PFSK-1 (cell line): Measurements from ENCODE around the gene NUP188.

ENCODE experiments used
- POLR2AphosphoS5 ChIP-seq: IDR thresholded peaks from 2 replicates; pipeline ENCODE4 v1.6.1; 2012; ENCODE audit warnings: low read depth, mild to moderate bottlenecking, control low read depth, low read length, moderate library complexity
- TAF1 ChIP-seq: IDR thresholded peaks from 2 replicates; pipeline ENCODE4 v1.6.1; 2012; ENCODE audit warnings: low read length, control low read depth, borderline replicate concordance; ENCODE audit not compliant: insufficient read depth
- TF ChIP-seq, protein P1 (sequence below), 2 experiments: IDR thresholded peaks; 2 replicates each; pipeline versions ENCODE4 v1.6.1 to v1.8.0; 2011 to 2012; ENCODE audit warnings: low read depth in 2 of 2, low read length in 2 of 2, control low read depth in 1 of 2, inconsistent platforms in 1 of 2, mild to moderate bottlenecking in 1 of 2, moderate library complexity in 1 of 2; ENCODE audit not compliant: insufficient read depth in 1 of 2

DNA sequence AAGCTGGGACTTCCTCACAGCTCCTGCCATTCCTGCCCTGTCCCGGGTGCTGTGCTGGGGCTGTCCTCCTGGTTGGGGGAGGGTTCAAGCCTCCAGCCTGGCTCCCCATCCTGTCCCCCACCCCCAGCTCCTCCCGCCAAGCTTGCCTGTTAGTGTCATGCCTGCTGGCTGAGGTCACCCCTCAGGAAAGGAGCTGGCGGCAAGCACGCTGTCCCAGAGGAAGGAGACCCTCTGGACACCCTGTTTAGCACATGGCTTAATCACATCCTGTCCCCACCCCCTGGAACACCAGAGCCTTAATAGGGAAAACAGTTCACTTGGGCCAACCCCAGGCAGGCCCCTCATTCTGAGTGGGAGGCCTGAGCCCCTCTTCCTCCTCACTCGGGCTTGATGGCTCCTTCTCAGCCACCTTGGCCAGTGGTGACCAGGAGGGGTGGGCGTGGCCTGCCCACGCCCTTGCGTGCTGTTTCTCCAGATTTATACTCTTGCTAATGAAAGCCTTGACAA, 35.9 kb upstream of the NUP188 start:
- no peak for TF ChIP-seq POLR2AphosphoS5
- TF ChIP-seq, protein P1, sequence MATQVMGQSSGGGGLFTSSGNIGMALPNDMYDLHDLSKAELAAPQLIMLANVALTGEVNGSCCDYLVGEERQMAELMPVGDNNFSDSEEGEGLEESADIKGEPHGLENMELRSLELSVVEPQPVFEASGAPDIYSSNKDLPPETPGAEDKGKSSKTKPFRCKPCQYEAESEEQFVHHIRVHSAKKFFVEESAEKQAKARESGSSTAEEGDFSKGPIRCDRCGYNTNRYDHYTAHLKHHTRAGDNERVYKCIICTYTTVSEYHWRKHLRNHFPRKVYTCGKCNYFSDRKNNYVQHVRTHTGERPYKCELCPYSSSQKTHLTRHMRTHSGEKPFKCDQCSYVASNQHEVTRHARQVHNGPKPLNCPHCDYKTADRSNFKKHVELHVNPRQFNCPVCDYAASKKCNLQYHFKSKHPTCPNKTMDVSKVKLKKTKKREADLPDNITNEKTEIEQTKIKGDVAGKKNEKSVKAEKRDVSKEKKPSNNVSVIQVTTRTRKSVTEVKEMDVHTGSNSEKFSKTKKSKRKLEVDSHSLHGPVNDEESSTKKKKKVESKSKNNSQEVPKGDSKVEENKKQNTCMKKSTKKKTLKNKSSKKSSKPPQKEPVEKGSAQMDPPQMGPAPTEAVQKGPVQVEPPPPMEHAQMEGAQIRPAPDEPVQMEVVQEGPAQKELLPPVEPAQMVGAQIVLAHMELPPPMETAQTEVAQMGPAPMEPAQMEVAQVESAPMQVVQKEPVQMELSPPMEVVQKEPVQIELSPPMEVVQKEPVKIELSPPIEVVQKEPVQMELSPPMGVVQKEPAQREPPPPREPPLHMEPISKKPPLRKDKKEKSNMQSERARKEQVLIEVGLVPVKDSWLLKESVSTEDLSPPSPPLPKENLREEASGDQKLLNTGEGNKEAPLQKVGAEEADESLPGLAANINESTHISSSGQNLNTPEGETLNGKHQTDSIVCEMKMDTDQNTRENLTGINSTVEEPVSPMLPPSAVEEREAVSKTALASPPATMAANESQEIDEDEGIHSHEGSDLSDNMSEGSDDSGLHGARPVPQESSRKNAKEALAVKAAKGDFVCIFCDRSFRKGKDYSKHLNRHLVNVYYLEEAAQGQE (IDR thresholded peaks at IDR 0.05; ENCODE audit: insufficient read depth in 1 of 2, low read depth in 2 of 2, low read length in 2 of 2), result no peak
- TF ChIP-seq TAF1, result no peak
